Right atrium auricular region (tissue), 2 donors: ENCODE measurements around the gene KRTCAP2. TPM values are rescaled to one million over a fixed set of nuclear protein-coding genes. Genes with fewer than 3 reads are reported as not detected.

ENCODE experiments used
- DNase-seq: peaks from one replicate; pipeline ENCODE4 v3.0.0-alpha.2; 2019; ENCODE audit warnings: low spot score
- H3K27ac ChIP-seq, 2 donors: fragments of 200-600 bp; sonication (generic); 1 replicate in 1 of 2; 2 replicates in 1 of 2; pipeline ENCODE4 v1.5.1; 2016 to 2019
- H3K27me3 ChIP-seq, 2 donors: fragments of 200-600 bp; sonication (generic); one replicate each; pipeline versions ENCODE4 v1.5.1 to v1.6.0; 2017 to 2019
- H3K36me3 ChIP-seq: fragments of 200-600 bp; sonication (generic); one replicate; pipeline ENCODE4 v1.5.1; 2016
- H3K4me1 ChIP-seq, 2 donors: fragments of 200-600 bp; sonication (generic); one replicate each; pipeline versions ENCODE4 v1.5.1 to v1.6.0; 2017 to 2019
- H3K4me3 ChIP-seq, 2 donors: fragments of 200-600 bp; sonication (generic); 1 replicate in 1 of 2; 2 replicates in 1 of 2; pipeline ENCODE4 v1.5.1; 2017 to 2019; ENCODE audit warnings: mild to moderate bottlenecking in 1 of 2, moderate library complexity in 1 of 2
- H3K9me3 ChIP-seq, 2 donors: fragments of 200-600 bp; sonication (generic); one replicate each; pipeline ENCODE4 v1.5.1; 2019
- total RNA-seq, 2 donors: library from RNA; depleted of rRNA; stranded (reverse); fragments of >200 nt; gene quantifications; one replicate each; pipeline ENCODE4 v1.1.0, GENCODE V29; 2016
- TF ChIP-seq, protein P1 (sequence below), 2 donors: fragments of 200-600 bp; sonication (generic); IDR thresholded peaks; one replicate each; pipeline ENCODE4 v1.5.1; 2019; ENCODE audit warnings: antibody characterized with exemption in 2 of 2

KRTCAP2 gene
- total RNA-seq, 2 donors from 2014 or later, result 124 to 147 TPM

DNA sequence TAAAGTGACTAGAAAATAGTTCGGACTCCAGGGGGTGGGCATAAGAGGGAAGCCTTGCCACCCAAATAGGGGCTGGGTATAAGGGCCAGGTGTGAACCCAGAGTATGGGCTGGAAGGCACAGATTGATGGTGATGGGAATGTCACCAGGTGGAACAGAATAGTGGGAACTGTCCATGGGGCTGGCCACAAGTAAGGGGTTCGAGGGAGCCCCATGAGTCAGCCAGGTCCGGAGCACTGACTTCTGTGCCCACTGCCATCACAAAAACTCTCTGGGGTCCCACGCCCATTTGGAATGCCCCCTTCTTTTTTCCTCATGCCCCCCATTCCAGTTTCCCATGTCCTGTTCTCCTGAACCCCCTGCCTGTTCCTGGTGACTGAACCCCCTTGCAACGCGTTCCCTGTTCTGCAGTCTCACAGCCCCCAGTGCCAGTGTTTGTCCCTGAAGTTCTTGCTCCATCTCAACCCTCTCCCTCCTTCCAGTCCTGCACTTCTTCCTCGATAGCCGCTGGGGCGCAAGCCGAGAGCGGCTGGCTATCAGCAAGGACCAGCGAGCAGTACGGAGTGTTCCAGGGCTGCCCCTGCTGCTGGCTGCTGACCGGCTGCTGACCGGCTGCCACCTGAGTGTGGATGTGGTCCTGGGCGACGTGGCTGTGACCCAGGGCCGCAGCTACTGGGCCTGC, 8.4 kb upstream of the KRTCAP2 start:
- Histone ChIP-seq H3K36me3 (no peaks in the 10 kb centered on the region), H3K27me3 (no peaks in the 10 kb centered on the region), H3K9me3 (no peaks in the 10 kb centered on the region), H3K27ac (no peak overlapping the region), H3K4me1 (peaks cover 0 to 16% of the 10 kb centered on the region in 2 donors), H3K4me3 (no peak overlapping the region)
- DNase-seq, result no peak
- TF ChIP-seq, protein P1, sequence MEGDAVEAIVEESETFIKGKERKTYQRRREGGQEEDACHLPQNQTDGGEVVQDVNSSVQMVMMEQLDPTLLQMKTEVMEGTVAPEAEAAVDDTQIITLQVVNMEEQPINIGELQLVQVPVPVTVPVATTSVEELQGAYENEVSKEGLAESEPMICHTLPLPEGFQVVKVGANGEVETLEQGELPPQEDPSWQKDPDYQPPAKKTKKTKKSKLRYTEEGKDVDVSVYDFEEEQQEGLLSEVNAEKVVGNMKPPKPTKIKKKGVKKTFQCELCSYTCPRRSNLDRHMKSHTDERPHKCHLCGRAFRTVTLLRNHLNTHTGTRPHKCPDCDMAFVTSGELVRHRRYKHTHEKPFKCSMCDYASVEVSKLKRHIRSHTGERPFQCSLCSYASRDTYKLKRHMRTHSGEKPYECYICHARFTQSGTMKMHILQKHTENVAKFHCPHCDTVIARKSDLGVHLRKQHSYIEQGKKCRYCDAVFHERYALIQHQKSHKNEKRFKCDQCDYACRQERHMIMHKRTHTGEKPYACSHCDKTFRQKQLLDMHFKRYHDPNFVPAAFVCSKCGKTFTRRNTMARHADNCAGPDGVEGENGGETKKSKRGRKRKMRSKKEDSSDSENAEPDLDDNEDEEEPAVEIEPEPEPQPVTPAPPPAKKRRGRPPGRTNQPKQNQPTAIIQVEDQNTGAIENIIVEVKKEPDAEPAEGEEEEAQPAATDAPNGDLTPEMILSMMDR (IDR thresholded peaks at IDR 0.05), result no peak

DNA sequence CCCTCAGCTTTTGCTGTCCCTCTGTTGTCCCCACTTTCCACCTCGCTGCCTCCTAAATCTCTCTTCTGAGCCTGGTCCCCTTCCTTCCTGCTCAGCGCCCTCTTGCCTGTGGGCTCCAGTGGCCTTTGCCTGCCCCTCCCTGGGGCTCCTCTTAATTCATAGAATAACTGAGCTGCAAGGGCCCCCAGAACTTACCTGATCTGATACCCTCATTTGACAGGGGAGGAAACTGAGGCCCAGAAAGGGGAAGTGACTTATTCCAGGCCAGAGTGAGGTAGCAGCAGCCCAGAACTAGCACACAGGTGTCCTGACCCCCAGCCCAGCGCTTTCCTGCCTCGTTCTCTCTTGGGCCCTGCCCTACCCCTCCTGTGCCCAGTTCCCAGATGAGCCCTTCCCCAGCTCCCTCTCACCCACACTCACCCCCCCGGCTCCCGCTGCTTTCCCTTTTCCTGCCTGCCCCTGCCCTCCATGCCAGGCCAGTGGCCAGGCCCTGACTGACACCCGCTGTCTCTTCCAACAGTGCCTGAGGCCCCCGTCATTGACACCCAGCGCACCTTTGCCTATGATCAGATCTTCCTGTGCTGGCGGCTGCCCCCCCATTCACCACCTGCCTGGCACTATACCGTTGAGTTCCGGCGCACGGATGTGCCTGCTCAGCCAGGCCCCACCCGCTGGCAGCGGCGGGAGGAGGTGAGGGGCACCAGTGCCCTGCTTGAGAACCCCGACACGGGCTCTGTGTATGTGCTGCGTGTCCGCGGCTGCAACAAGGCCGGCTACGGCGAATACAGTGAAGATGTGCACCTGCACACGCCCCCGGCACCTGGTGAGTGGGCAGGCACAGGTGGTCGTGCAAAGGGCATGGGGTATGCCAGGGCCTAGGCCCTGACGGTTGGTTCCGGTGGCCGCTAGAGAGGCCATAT, 6.3 kb upstream of the KRTCAP2 start:
- TF ChIP-seq, protein P1 (IDR thresholded peaks at IDR 0.05), result no peak
- peaks cover 0 to 1% of the 10 kb centered on the region in 2 donors for H3K27me3 ChIP-seq
- DNase-seq, result no peak
- no peak overlapping the region for H3K4me3 ChIP-seq
- peaks cover 0 to 7% of the 10 kb centered on the region in 2 donors for H3K4me1 ChIP-seq
- H3K9me3 ChIP-seq, result no peaks in the 10 kb centered on the region
- H3K36me3 ChIP-seq, result no peaks in the 10 kb centered on the region
- no peak overlapping the region for H3K27ac ChIP-seq

DNA sequence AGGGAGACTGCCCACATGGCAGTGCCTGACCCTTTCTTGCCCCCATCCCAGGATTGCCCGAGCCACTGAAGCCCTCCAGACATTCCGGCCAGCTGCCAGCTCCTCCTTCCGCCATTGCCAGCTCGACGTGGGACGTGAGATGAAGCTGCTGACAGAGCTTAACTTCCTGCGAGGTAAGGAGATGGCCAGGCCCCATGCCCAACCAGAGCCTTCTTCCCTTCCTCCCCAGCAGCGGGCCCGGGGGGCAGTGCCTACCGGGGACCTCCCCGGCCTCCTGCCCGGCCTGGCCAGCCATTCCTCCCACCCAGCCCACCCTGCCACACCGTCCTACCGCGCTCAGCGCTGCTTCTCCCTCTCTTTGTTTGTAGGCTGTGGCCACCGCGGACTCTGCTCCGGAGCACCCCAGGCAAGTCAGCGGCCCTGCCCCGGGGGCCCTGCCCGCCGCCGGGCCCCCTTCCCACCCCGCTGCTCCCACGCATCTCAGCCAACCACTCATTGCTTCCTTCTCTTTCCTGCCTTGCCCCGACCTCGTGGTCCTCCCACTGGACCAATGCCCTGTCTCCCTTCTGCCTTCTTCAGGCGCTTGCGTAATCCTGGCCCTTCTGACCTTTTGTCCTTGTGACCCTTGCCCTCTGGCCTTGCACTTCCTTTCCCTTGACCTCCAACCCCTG, 5.5 kb upstream of the KRTCAP2 start:
- Histone ChIP-seq H3K4me3 (peak overlapping the region in 1 of 2 donors; percentile 22), H3K9me3 (no peaks in the 10 kb centered on the region), H3K27me3 (peaks cover 0 to 8% of the 10 kb centered on the region in 2 donors), H3K27ac (no peak overlapping the region), H3K4me1 (peaks cover 0 to 13% of the 10 kb centered on the region in 2 donors), H3K36me3 (no peaks in the 10 kb centered on the region)
- no peak for DNase-seq
- TF ChIP-seq, protein P1 (IDR thresholded peaks at IDR 0.05), result no peak

DNA sequence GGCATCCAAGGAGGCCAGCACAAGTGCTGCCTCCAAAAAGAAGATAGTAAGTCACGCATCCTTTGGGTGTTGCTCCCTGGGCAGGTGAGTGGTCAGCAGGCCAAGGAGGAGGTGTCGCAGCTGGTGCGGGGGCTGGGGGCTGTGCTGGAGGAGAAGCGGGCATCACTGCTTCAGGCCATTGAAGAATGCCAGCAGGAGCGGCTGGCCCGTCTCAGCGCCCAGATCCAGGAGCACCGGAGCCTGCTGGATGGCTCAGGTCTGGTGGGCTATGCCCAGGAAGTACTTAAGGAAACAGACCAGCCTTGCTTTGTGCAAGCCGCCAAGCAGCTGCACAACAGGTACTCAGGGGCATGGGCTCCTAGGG, 4.8 kb upstream of the KRTCAP2 start:
- TF ChIP-seq, protein P1 (IDR thresholded peaks at IDR 0.05), result no peak
- Histone ChIP-seq H3K9me3 (no peaks in the 10 kb centered on the region), H3K4me3 (peak overlapping the region in 1 of 2 donors; percentile 22), H3K36me3 (no peaks in the 10 kb centered on the region), H3K4me1 (peaks cover 0 to 17% of the 10 kb centered on the region in 2 donors), H3K27me3 (peaks cover 0 to 8% of the 10 kb centered on the region in 2 donors), H3K27ac (no peak overlapping the region)
- no peak for DNase-seq

DNA sequence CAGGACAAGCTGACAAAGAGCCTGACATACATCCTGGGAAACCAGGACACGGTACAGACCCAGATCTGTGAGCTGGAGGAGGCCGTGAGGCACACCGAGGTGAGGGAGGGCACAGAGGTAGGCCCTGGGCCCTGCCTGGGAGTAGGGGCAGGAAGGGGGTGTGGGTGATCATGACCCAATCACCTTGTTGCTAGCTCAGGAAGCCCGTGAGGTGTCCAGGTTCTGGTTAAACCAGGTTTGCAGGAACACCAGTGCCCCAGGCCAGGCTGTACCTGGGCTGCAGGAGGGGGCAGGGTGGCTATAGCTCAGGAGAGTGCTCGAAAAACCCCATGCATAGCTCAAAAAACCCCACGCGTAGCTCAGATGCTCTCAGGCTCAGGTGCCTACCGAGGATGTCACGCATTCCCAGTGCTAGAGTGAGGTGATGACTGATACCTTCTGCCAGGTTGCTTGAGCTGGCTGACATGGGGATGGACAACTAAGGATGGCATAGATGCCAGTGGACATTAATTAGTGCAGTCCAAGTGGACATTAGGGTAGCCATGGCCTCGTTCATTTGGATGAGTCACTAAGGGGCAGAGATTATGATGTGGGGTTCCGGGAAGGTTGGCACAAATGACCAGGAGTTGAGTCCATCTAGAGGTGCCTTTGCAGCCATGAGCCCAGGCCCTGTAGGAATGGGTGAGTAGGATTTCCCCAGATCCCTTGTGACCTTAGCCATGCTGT, 4.3 kb upstream of the KRTCAP2 start:
- Histone ChIP-seq H3K4me1 (peaks cover 0 to 20% of the 10 kb centered on the region in 2 donors), H3K27ac (no peak overlapping the region), H3K9me3 (no peaks in the 10 kb centered on the region), H3K27me3 (peaks cover 0 to 8% of the 10 kb centered on the region in 2 donors), H3K36me3 (no peaks in the 10 kb centered on the region), H3K4me3 (no peak overlapping the region)
- TF ChIP-seq, protein P1 (IDR thresholded peaks at IDR 0.05), result no peak
- no peak for DNase-seq
